Skeletal muscle tissue (tissue), 4 donors: ENCODE measurements around the gene EFCAB6. TPM values are rescaled to one million over a fixed set of nuclear protein-coding genes. Genes with fewer than 3 reads are reported as not detected.

ENCODE experiments used
- H3K27ac ChIP-seq: one replicate; pipeline ENCODE4 v1.7.0; 2013; ENCODE audit warnings: mild to moderate bottlenecking, low read depth, low read length, inconsistent platforms
- H3K27me3 ChIP-seq, 3 donors: one replicate each; pipeline ENCODE4 v1.7.0; 2013; ENCODE audit warnings: low read length in 3 of 3; ENCODE audit not compliant: control insufficient read depth in 3 of 3, insufficient read depth in 3 of 3
- H3K36me3 ChIP-seq, 3 donors: one replicate each; pipeline ENCODE4 v1.7.0; 2013; ENCODE audit warnings: low read length in 3 of 3; ENCODE audit not compliant: control insufficient read depth in 3 of 3, insufficient read depth in 3 of 3
- H3K4me1 ChIP-seq, 3 donors: one replicate each; pipeline ENCODE4 v1.7.0; 2013; ENCODE audit warnings: low read length in 3 of 3, mild to moderate bottlenecking in 3 of 3; ENCODE audit not compliant: control insufficient read depth in 3 of 3, insufficient read depth in 3 of 3
- H3K4me3 ChIP-seq, 3 donors: one replicate each; pipeline ENCODE4 v1.7.0; 2013; ENCODE audit warnings: low read length in 3 of 3
- H3K9ac ChIP-seq, 3 donors: one replicate each; pipeline ENCODE4 v1.7.0; 2013; ENCODE audit warnings: low read length in 3 of 3, mild to moderate bottlenecking in 3 of 3, moderate library complexity in 2 of 3, low read depth in 1 of 3
- H3K9me3 ChIP-seq, 3 donors: one replicate each; pipeline ENCODE4 v1.7.0; 2013; ENCODE audit warnings: low read length in 3 of 3; ENCODE audit not compliant: control insufficient read depth in 3 of 3
- total RNA-seq: library from RNA; depleted of rRNA; stranded (reverse); fragments of >200 nt; gene quantifications from one replicate; pipeline ENCODE4 v1.2.3, GENCODE V29; 2014
- donor health status: Osteomylitis.

EFCAB6 gene
- total RNA-seq, 1 donor from 2014 or later, result 1.6 TPM

GRCh38 chr22:43824724-43825420 is 12.8 kb upstream of the EFCAB6 start:
- H3K27ac ChIP-seq, result no peak overlapping the region

GRCh38 chr22:43823911-43824665 is 12.0 kb upstream of the EFCAB6 start:
- H3K4me3 ChIP-seq, result no peak overlapping the region
- no peak overlapping the region for H3K9ac ChIP-seq
- H3K36me3 ChIP-seq, result no peaks in the 10 kb centered on the region
- H3K9me3 ChIP-seq, result no peaks in the 10 kb centered on the region
- H3K4me1 ChIP-seq, result peaks cover 3 to 19% (median 14%) of the 10 kb centered on the region in 3 donors
- peaks cover 57 to 67% (median 64%) of the 10 kb centered on the region in 3 donors for H3K27me3 ChIP-seq
- no peak overlapping the region for H3K27ac ChIP-seq

More at GRCh38 chr22:43824724-43825420, 12.8 kb upstream of the EFCAB6 start:
- no peak overlapping the region for H3K9ac ChIP-seq
- no peaks in the 10 kb centered on the region for H3K9me3 ChIP-seq
- peaks cover 10 to 27% (median 21%) of the 10 kb centered on the region in 3 donors for H3K4me1 ChIP-seq
- peaks cover 50 to 59% (median 57%) of the 10 kb centered on the region in 3 donors for H3K27me3 ChIP-seq
- no peaks in the 10 kb centered on the region for H3K36me3 ChIP-seq
- H3K4me3 ChIP-seq, result no peak overlapping the region

- Histone ChIP-seq H3K4me1 (peaks cover 0 to 13% (median 7%) of the 10 kb centered on the region in 3 donors), H3K4me3 (no peak overlapping the region), H3K36me3 (no peaks in the 10 kb centered on the region), H3K27ac (no peak overlapping the region), H3K9me3 (no peaks in the 10 kb centered on the region), H3K9ac (no peak overlapping the region), H3K27me3 (peaks cover 59 to 71% (median 64%) of the 10 kb centered on the region in 3 donors)
Observed at GRCh38 chr22:43823353-43823908, 11.3 kb upstream of the EFCAB6 start.

GRCh38 chr22:43821606-43822425 is 9.7 kb upstream of the EFCAB6 start:
- H3K27ac ChIP-seq, result no peak overlapping the region
- peaks cover 59 to 69% (median 64%) of the 10 kb centered on the region in 3 donors for H3K27me3 ChIP-seq
- H3K4me1 ChIP-seq, result peaks cover 0 to 8% (median 6%) of the 10 kb centered on the region in 3 donors

GRCh38 chr22:43820651-43821305 is 8.7 kb upstream of the EFCAB6 start:
- no peaks in the 10 kb centered on the region for H3K36me3 ChIP-seq
- no peak overlapping the region for H3K27ac ChIP-seq
- no peak overlapping the region for H3K9ac ChIP-seq
- H3K4me1 ChIP-seq, result peaks cover 0 to 3% (median 0%) of the 10 kb centered on the region in 3 donors
- no peaks in the 10 kb centered on the region for H3K9me3 ChIP-seq
- no peak overlapping the region for H3K4me3 ChIP-seq
- peaks cover 54 to 69% (median 58%) of the 10 kb centered on the region in 3 donors for H3K27me3 ChIP-seq

More at GRCh38 chr22:43821606-43822425, 9.7 kb upstream of the EFCAB6 start:
- Histone ChIP-seq H3K9me3 (no peaks in the 10 kb centered on the region), H3K9ac (no peak overlapping the region), H3K36me3 (no peaks in the 10 kb centered on the region), H3K4me3 (no peak overlapping the region)

- Histone ChIP-seq H3K4me1 (no peaks in the 10 kb centered on the region), H3K36me3 (no peaks in the 10 kb centered on the region), H3K27me3 (peaks cover 52 to 65% (median 54%) of the 10 kb centered on the region in 3 donors), H3K9me3 (no peaks in the 10 kb centered on the region), H3K27ac (no peak overlapping the region), H3K4me3 (no peak overlapping the region), H3K9ac (no peak overlapping the region)
Observed at GRCh38 chr22:43819931-43820640, 8.0 kb upstream of the EFCAB6 start.

- no peaks in the 10 kb centered on the region for H3K4me1 ChIP-seq
- H3K9ac ChIP-seq, result no peak overlapping the region
- H3K27ac ChIP-seq, result no peak overlapping the region
- no peaks in the 10 kb centered on the region for H3K36me3 ChIP-seq
- no peak overlapping the region for H3K4me3 ChIP-seq
- H3K9me3 ChIP-seq, result no peaks in the 10 kb centered on the region
- H3K27me3 ChIP-seq, result peaks cover 49 to 59% (median 50%) of the 10 kb centered on the region in 3 donors
Observed at GRCh38 chr22:43819421-43819921, 7.4 kb upstream of the EFCAB6 start.

- Histone ChIP-seq H3K4me3 (no peak overlapping the region), H3K27me3 (peaks cover 44 to 54% (median 49%) of the 10 kb centered on the region in 3 donors), H3K4me1 (no peaks in the 10 kb centered on the region)
Observed at GRCh38 chr22:43818981-43819380, 6.9 kb upstream of the EFCAB6 start.

More at GRCh38 chr22:43818981-43819380, 6.9 kb upstream of the EFCAB6 start:
- no peaks in the 10 kb centered on the region for H3K36me3 ChIP-seq
- H3K9ac ChIP-seq, result no peak overlapping the region
- H3K27ac ChIP-seq, result no peak overlapping the region
- H3K9me3 ChIP-seq, result no peaks in the 10 kb centered on the region
